Kidney epithelial cell (primary cell): ENCODE measurements around the gene GPR45. TPM values are rescaled to one million over a fixed set of nuclear protein-coding genes. Genes with fewer than 3 reads are reported as not detected.

ENCODE experiments used
- DNase-seq: peaks from one replicate; pipeline ENCODE4 v3.0.0-alpha.2; 2010; ENCODE audit warnings: low read depth
- H3K27me3 ChIP-seq: 2 replicates; pipeline ENCODE4 v1.6.0; 2011; ENCODE audit warnings: low read length; ENCODE audit not compliant: control insufficient read depth, insufficient read depth
- H3K36me3 ChIP-seq: 2 replicates; pipeline ENCODE4 v1.5.1; 2011; ENCODE audit warnings: low read length; ENCODE audit not compliant: control insufficient read depth, insufficient read depth
- H3K4me3 ChIP-seq: 2 replicates; pipeline ENCODE4 v1.5.1; 2011; ENCODE audit warnings: low read depth, mild to moderate bottlenecking, control low read depth, low read length
- CTCF ChIP-seq: IDR thresholded peaks from 2 replicates; pipeline ENCODE4 v1.5.1; 2011; ENCODE audit warnings: mild to moderate bottlenecking, moderate library complexity, low read length, control low read depth, inconsistent platforms; ENCODE audit not compliant: insufficient read depth, poor library complexity, severe bottlenecking
- total RNA-seq: library from RNA; depleted of rRNA; stranded (reverse); fragments of >200 nt; gene quantifications from 2 replicates; pipeline ENCODE4 v1.2.3, GENCODE V29; 2015

GPR45 gene
- total RNA-seq: not detected in 2 replicates

GRCh38 chr2:105241443-105241842 lies at the start of gene GPR45:
GPR45 (plus strand) TSS chr2:105241743; CDS start chr2:105241859, 116 bp downstream.
- DNase-seq: no peak
- no peak for TF ChIP-seq CTCF
- H3K27me3 ChIP-seq: peaks cover 3% of the 10 kb centered on the region
- no peaks in the 10 kb centered on the region for H3K36me3 ChIP-seq
- H3K4me3 ChIP-seq: no peak within 1 kb of the TSS

- DNase-seq: no peak
- H3K27me3 ChIP-seq: no peaks in the 10 kb centered on the region
- no peak for TF ChIP-seq CTCF
- no peaks in the 10 kb centered on the region for H3K36me3 ChIP-seq
- no peak overlapping the region for H3K4me3 ChIP-seq
These were observed 47.4 kb upstream of the GPR45 start for GRCh38 chr2:105194022-105194675.

- TF ChIP-seq CTCF: no peak
- no peaks in the 10 kb centered on the region for H3K36me3 ChIP-seq
- no peak for DNase-seq
- no peak overlapping the region for H3K4me3 ChIP-seq
- no peaks in the 10 kb centered on the region for H3K27me3 ChIP-seq
These were observed 44.9 kb upstream of the GPR45 start for GRCh38 chr2:105196651-105197050.

- H3K27me3 ChIP-seq: no peaks in the 10 kb centered on the region
- H3K36me3 ChIP-seq: no peaks in the 10 kb centered on the region
- DNase-seq: no peak
- no peak for TF ChIP-seq CTCF
- H3K4me3 ChIP-seq: no peak overlapping the region
These were observed 25.9 kb upstream of the GPR45 start for GRCh38 chr2:105215586-105216192.

GRCh38 chr2:105220604-105221003 lies 20.9 kb upstream of the GPR45 start:
- Histone ChIP-seq H3K36me3 (no peaks in the 10 kb centered on the region), H3K27me3 (no peaks in the 10 kb centered on the region), H3K4me3 (no peak overlapping the region)
- no peak for TF ChIP-seq CTCF
- DNase-seq: no peak

- TF ChIP-seq CTCF: no peak
- H3K36me3 ChIP-seq: no peaks in the 10 kb centered on the region
- H3K27me3 ChIP-seq: no peaks in the 10 kb centered on the region
- DNase-seq: no peak
- no peak overlapping the region for H3K4me3 ChIP-seq
These were observed 17.1 kb upstream of the GPR45 start for GRCh38 chr2:105224444-105224843.
